ENCODE results near the gene OGFOD3.
"Not testable (repeated sequence)": the region's sequence is repeated elsewhere in the genome, so short reads cannot be mapped to it uniquely, and the experiment has no call there.

OGFOD3 gene

DNA sequence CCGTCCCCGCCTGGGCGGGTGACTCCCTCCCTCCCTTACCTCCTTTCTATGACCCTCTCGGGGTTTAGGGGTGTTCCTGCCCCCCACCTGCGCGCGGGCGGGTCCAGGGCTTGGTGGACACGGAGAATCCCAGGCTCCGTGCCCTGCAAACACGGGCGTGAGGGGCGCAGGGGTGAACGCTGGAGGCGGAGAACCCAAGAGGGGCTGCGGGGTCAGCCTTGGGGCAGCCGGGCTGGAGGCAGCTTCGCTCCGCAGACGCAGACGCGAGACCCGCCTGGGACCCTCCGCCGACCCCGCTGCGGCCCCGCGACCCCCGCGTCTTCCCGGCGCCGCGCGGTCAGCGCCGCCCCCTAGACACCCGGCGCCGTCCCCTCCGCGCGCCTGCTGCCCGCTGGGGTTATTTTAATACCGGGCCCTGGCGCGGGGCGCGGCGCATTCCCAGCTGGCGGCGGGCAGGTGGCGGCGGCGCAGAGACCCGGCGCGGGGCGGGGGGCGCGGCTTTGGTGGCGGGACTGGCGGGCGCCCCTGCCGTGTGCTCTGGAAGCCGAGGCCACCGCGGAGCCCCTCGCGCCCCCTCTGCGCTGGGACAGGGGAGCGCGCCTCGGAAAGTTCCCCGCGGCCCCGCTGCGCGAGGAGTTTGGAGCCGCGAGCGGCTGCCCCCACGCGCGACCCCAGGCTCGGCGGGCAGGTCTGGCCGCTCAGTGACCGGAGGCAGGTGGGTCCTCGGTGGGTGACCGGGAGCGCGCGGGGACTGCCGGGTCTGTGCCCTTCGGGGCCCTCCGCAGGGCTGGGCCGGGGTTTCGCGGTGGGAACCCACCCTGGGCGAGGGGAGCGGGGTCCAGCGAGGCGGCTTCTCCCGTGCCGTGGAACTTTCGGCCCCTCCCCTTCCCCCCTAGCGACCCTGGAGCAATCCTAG, 46.8 kb downstream of the OGFOD3 start, which contains the start of gene UTS2R:
UTS2R (plus strand) TSS at position 433 of the 916 bp plus-strand sequence. CDS start 2,560 bp downstream, outside the sequence.
- DNase-seq: no peak

DNA sequence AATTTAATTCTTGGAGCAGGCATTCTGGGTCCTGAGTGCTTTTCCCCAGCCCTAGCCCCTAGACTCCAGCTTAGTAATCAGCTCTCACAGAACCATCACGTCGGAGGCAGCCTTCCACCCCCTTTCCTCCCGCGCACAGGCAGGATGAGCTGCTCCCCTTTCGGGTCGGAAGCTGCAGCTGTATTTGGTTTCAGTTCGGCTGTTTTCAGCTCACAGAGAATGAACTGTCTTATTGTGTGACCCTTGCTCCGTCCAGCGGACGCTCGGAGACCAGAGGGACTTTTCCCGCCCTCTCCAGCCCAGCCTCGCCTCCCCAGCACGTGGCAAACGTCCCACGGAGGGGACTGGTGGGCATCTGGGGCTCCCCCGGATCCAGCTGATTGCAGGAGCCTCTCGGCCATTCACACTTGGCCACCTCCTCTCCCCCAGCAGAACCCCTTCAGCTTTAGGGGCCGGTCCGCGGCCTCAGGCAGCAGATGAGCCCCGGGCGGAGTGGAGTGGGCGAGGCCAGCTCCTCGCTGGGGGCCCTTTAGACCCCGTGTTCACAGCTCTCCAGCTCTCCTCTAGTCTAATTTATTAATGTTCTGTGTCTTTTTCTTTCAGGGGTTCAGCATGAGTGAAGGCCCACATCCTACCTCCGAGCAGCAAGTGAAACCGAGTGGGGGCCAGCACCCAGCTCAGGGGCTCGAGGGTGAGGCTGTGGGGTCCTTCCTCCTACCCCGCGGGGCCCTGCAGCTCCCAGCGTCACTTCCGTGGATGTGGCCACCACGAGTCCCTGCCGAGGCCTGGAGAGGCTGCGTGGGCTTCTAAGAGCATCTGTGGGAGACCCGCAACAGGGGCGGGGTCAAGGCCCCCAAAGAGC, 47.7 kb downstream of the OGFOD3 start:
- no peak for DNase-seq

DNA sequence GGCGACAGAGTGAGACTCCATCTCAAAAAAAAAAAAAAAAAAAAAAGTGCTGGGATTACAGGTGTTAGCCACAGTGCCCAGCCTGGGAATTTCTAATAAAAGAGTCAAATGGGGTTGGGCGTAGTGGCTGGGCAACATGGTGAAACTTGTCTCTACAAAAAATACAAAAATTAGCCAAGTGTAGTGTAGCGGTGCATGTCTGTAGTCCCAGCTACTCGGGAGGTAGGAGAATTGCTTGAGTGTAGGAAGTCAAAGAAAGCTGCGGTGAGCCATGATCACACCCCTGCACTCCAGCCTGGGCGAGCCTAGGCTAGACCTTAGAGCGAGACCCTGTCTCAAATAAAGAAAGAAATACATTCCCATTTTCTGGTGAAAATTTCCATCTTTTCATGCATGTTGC, 49.2 kb downstream of the OGFOD3 start:
- DNase-seq: no peak

DNA sequence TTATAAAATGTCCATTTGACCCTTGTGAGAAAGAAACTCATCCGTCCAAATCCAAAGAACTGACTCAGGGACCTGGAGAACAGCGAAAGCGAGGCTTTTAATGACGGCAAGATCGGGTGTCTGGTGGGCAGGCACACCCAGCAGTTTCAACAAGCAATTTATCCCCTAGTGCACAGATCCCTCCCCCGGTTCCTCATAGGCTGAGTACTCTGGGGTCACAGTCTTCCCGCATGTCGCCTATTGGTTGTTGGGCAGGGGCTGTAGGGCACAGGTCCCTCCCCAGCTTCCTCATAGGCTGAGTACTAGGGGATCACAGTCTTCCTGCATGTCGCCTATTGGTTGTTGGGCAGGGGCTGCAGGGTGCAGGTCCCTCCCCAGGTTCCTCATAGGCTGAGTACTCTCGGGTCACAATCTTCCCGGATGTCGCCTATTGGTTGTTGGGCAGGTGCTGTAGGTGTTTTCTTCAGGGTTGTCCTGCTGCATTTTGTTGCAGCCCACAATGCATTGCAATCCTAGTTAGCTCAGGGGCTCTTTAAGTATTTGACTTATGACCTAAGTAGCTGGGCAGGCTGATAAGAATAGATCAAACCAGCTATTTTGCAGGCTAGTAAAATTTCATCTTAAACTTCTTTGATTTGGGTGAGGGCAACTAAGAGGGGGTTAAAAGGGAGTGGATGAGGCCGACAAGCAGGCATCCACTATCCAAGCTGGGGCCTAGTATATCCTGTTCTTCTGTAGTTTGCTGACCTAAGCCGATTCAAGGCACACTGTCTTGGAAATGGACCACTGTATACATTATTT, 50.5 kb downstream of the OGFOD3 start:
- peak; percentile 73 for DNase-seq

DNA sequence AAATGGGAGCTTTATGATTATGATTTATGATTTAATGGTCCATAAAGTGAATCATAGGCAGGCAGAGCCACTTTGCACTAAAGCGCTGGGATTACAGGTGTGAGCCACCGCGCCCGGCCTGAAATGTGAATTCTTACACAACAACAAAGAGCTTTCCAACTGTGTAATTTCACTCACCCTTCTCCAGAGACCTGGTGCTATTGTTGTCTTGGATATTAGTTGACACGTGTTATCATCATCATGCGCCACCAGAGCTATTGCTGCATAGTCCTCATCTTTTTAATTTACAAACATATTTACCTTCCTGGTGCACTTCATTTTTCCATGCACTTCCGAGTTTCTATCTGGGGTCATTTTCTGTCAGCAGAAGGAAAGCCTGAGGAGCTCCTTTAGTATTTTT, 51.6 kb downstream of the OGFOD3 start:
- peak; percentile 56 for DNase-seq

DNA sequence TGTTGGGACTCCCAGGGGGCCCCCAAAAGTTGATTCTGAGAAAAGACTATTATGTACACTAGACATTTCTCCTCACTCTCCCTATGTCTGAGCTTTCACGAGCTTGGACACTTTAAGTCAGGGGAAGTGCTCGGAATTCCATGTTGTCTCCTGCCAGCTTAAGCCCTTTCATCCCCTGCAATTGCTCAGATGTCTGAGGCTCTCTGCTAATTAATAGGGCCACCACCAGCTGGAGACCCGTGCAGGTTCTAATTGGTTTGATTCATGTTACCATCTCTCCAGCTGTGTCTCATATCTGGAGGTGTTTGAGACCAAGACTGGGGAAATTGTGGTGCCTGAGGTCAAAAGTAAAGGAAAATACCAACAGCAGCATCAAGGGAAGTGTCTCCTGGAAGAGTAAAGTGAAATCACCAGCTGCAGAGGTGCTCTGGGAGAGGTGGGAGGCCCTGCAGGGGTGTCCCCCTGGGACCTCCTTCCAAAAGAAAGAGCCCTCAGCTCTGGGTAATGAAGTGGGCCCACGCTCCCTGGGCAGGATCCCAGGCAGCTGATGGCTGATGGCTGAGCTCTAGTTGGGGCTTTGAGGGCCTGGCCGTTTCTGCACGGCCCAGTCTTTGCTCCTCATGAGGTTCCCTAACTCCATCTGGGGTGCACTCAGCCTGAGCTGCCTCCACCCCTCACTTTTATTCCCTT, 52.6 kb downstream of the OGFOD3 start:
- no peak for DNase-seq

DNA sequence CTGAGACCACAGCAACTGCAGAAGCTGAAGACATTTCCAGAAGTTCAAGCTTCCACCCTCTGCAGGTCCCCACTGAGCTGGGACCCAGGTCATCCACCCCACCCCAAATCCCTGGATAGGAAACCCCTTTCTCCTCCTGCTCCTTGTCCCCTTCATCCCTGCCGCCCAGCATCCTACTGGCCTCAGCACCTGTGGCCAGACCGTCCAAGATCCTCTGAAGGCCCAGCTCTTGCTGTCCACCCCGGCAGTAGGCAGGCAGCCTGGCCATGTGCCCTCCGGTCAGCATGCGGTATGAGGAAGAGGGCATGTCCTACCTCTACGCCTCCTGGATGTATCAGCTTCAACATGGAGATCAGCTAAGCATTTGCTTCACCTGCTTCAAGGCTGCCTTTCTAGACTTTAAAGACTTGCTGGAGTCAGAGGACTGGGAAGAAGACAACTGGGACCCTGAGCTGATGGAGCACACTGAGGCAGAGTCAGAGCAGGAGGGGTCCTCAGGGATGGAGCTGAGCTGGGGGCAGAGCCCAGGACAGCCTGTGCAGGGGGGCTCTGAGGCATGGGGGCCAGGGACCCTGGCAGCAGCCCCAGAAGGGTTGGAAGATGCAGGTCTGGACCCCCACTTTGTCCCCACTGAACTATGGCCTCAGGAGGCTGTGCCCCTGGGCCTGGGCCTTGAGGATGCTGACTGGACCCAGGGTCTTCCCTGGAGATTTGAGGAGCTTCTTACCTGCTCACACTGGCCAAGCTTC, 56.3 kb downstream of the OGFOD3 start:
- DNase-seq: no peak

DNA sequence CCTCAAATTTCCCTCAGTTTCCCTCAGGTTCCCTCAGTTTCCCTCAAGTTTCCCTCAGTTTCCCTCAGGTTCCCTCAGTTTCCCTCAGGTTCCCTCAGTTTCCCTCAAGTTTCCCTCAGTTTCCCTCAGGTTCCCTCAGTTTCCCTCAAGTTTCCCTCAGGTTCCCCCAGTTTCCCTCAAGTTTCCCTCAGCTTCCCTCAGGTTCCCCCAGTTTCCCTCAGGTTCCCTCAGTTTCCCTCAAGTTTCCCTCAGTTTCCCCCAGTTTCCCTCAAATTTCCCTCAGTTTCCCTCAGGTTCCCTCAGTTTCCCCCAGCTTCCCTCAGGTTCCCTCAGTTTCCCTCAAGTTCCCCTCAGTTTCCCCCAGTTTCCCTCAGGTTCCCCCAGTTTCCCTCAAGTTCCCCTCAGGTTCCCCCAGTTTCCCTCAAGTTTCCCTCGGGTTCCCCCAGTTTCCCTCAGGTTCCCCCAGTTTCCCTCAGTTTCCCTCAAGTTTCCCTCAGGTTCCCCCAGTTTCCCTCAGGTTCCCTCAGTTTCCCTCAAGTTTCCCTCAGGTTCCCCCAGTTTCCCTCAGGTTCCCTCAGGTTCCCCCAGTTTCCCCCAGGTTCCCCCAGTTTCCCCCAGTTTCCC, 58.8 kb downstream of the OGFOD3 start:
- DNase-seq: not testable (repeated sequence)

DNA sequence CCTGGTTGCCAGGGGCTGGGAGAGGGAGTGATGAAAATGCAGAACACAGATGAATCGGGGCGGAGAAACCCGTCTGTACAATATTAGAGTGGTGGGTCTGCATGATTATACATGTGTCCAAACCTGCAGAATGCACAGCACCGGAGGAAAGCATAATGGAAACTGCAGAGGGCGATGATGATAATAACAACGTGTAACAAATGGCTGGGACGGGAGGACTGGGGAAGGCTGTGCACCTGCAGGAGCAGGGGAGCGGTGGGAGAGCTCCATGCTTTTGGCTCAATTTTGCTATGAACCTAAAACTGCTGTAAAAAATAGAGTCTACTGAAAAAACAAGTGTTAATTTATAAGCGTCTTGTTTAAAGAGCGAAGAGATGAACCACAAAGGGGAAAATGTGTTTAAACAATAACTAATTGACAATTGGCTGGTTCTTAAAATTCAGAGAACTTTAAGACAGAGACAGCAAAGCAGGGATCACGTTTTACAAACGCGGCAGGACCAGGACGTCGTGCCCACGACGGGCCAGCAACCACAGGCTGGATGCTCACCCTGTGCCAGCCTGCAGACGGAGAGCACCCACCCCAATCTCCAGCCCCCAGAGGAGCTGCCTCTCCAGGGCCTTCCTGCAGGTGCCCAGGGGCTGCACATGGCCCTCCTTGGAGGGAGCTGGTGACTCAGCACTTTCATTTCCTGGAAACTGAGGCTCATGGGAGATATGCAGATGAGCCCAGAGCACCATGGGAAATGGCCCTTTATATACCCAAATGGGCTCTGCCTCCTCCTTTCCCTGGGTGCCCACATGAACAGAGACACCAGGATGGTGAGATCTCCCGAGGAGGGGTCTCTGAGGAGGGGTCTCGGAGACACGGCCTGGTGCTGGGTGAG, 59.7 kb downstream of the OGFOD3 start, which contains the start of gene TEX19:
TEX19 (plus strand) TSS at position 783 of the 886 bp plus-strand sequence. CDS start 2,904 bp downstream, outside the sequence.
- DNase-seq: peak; percentile 73

DNA sequence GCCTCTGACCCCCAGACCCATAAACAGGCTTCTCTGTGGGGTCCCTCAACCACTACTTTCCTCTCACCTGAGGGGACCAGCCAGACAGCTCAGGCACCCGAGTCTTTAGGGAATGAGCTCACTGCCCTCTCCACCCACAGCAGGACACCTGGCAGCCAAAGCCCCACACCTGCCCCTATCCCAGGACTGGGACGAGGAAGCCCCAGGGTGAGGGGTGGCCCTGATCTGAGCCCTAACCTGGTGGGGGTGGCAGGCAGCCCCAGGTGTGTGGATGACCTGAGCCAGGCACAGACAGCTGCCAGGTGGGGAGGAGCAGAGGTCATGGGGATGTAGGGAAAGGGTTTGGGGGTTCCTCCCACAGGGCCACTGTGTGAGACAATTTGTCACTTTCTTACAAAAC, 61.0 kb downstream of the OGFOD3 start:
- no peak for DNase-seq

DNA sequence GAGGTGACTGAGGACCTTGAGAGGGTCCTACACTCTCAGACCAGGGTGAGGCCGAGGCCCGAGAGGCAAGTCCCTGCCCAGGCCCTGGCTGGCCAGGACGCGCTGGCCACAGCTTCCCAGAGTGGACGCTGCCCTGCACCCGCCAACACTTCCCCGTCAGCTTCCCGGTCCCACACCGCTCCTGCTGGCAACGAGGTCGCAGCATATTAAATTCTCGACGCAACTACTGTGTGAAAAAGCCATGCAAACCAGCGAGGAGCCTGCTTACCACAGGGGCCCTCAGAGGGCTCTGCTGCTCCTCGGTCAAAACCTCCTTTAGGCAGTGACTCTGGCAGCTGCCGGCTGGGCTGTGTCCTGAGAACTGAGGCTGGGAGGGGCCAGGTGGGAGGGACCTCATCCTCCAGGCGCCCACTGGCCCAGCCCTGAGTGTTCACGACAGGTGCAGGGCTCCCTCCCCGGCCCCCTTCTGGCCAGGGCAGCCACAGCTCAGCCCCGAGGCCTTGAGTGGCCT, 61.5 kb downstream of the OGFOD3 start:
- DNase-seq: peak; percentile 46

DNA sequence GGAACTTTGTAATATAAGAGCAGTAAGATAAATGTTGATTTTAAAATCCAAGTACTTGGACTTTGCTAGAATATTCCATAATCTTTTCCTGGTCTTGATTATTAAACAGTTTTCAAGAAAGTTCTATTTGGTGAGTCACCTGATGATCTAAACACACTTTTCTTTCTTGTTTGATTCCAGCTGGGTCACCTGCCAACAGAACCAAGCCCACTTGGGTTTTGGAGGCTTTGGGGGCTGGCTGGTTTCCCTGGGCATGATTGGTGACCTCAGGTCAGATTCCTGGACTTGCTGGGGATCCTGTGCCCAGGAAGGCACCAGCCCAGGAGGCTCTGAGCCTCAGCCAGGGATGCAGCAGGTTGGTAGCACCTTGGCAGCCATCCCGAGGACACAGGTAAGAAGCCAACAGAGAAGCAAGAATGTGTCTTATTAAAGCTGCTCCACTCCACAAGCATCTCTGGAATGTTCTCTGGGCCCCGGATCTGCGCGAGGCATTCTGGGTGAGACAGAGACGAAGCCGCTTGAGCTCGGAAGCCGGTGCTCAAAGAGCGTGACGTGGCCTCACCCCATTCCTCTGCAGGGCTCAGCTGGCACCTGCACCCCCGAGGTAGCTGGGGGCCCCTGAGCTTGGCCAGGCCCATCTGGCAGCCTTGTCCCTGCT, 62.5 kb downstream of the OGFOD3 start:
- DNase-seq: no peak

DNA sequence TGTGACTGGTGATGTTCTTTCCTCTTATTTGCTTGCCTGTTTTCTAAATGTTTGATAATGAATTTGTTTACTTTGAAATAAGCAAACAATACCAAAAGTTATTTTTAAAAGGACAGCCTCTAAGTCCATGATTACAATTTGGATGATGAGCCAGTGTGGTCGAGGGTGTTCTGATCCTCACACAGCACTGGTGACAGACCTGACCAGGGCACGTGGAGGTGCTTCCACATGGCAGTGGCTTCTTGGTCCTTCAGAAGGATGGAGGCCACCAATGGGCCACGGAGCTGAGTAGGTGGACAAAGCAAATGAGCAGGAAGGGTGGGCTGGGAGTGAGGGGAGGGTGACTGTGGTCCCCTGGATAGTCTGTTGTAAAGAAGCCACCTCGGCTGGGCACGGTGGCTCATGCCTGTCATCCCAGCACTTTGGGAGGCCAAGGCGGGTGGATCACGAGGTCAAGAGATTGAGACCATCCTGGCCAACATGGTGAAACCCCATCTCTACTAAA, 63.5 kb downstream of the OGFOD3 start:
- no peak for DNase-seq

DNA sequence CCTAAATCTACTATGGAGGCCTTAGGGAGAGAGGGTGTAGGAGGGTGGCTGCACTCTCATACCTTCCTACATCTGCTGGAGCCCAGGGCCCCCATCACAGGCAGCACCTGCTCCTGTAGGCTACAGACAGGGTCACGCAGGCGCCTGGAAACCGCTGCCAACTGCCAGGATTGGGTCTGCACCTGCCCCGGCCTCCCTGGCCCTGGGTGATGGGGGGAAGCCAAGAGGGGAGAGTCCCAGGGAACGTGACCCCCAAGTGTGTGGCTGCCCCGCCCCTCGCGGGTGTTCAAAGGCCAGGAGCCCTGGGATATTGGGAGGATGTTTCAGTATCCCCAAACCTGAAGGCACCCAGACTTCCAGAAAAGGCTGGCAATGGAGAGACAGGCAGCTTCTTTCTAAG, 64.9 kb downstream of the OGFOD3 start:
- DNase-seq: no peak

DNA sequence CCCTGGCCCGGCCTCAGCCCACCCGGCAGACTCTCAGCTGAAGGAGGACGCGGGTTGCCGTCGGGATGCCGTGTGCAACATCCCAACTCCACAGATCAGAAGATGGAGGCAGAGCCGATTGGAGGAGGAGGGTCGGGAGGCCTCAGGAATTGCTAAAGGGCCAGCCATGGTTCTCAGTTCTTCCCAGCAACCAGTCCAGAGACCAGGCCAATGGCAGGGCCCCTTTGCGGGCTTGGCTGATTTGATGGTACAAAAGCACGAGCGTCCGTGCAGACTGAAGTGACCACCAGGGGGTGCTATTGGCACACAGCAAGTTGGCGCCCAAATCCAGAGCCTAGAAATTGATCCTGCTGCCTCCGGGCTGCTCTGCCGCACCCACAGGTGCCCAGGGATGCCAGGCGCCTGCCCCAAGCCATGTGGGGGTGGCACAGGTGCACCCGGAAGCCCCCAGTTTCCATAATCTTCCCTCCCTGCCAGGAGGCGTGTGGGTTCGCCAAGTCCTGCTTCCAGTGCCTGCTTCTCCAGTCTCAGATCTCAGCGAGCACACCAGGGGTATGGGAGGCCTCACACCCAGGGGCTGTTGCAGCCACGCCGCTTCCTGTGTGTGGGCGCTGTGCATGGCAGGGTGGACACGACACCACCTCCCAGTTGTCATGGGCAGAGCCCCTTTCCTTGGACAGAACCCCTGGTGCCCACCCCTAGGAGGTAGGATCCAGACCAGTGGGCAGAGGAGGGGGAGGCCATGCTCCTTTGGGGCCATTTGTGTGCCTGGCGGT, 66.5 kb downstream of the OGFOD3 start:
- peak; percentile 84 for DNase-seq

DNA sequence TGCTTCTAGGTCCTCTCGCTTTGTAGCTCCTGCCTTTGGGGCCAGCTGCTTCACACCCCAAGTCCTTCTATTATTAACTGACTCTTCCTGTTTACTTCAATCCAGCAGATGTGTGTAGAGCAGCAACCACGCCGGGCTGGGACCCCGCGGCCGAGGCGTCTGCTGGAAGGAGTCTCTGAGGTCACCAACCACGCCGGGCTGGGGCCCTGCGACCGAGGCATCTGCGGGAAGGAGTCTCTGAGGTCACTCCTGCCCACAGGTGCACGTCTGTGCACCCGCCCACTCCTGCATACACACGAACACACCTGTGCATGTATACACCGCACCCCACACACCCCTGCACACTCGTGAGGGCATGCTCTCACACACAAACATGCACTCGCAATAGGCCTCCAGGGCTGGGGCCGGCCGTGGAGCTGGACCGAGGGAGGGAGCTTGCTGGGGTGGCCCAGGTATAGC, 67.1 kb downstream of the OGFOD3 start:
- DNase-seq: no peak

DNA sequence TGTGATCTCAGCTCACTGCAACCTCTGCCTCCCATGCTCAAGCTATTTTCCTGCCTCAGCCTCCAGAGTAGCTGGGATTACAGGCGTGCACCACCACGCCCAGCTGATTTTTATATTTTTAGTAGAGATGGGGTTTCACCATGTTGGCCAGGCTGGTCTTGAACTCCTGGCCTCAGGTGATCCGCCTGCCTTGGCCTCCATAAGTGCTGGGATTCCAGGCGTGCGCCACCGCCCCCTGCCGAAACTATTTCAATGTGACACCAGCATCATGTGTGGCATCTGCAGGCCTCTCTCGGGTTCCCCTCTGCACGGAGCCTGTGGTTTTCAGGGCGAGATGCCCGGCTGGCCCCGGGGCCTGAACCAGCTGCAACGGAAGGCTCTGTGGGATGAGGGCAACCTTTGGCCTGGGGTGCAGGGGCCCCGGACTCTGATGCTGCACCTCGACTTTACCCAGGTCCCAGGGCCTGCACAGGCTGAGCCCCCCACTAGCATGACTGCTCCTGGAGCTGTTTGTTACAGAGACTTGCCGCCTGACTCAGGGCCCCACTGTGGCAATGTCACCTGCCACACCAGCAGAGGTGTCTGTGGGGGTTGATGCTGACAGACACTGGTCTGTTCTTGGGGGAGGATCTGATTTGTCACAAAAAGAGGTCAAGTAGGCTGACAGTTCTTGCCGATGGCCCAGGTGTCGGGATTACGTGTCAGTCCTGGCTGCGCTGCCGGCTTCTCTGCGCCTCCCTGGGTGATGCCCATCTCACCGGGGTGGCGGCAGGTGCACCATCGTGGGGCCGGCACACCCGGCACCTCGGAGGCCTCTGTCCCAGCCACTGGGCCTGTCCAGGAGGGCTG, 68.0 kb downstream of the OGFOD3 start:
- no peak for DNase-seq

Data from DMS153 (cell line).